ENCODE results near the gene REC8.

Gene REC8

DNA sequence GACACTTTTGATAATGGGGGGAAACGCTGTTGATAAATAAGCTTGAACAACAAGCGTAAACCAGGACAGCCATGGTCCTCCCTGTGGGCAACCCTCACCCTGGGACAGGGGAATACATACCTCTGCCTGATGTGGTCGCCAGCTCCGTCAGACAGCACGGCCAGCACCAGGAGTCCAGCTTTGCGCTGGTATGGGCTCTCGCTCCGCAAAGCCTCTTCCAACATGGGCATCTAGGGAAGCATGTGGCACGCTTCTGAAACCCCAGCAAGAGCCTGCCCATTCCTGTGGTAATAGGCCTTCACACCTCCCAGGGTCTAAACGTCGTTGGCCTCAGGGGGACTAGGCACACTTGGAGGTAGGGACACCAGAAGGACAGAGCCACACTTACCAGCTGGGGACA, 13.9 kb downstream of the REC8 start:
- no peak overlapping the region for H3K4me3 ChIP-seq (ENCODE audit: insufficient read depth in 1 of 2, low read depth in 1 of 2, low read length in 2 of 2)
- no peaks in the 10 kb centered on the region for H3K27me3 ChIP-seq (ENCODE audit: control insufficient read depth in 1 of 2, insufficient read depth in 1 of 2, low read length in 2 of 2)
- H2BK15ac ChIP-seq (ENCODE audit: low read depth, poor library complexity, severe bottlenecking), result no peak overlapping the region
- H2AFZ ChIP-seq (ENCODE audit: low read depth, low read length), result no peak overlapping the region
- H3K9ac ChIP-seq (ENCODE audit: low read length), result no peak overlapping the region
- H2AK5ac ChIP-seq (ENCODE audit: low read length, severe bottlenecking), result no peak overlapping the region
- H3K4ac ChIP-seq (ENCODE audit: low read depth in 1 of 2, low read length in 2 of 2), result no peak overlapping the region
- no peak overlapping the region for H2BK12ac ChIP-seq (ENCODE audit: low read length in 2 of 2)
- no peak overlapping the region for H3K23ac ChIP-seq (ENCODE audit: low read length in 2 of 2)
- H2BK120ac ChIP-seq (ENCODE audit: low read depth, low read length), result no peak overlapping the region
- no peak overlapping the region for H3K14ac ChIP-seq (ENCODE audit: low read length in 2 of 2)
- H3K18ac ChIP-seq (ENCODE audit: low read depth in 1 of 2, low read length in 2 of 2), result no peak overlapping the region
- no peak overlapping the region for H3K4me2 ChIP-seq (ENCODE audit: low read length, poor library complexity, severe bottlenecking)
- H2BK5ac ChIP-seq (ENCODE audit: low read depth, low read length, poor library complexity, severe bottlenecking), result no peak overlapping the region
- over 99% methylated on average over 11 of the region's 11 CpGs for WGBS
- H3K9me3 ChIP-seq (ENCODE audit: control insufficient read depth, low read length), result no peaks in the 10 kb centered on the region
- H4K91ac ChIP-seq (ENCODE audit: low read length), result no peak overlapping the region
- DNase-seq, result no peak
- no peak overlapping the region for H4K8ac ChIP-seq (ENCODE audit: low read length)
- peaks cover 75 to 78% of the 10 kb centered on the region in 2 experiments for H3K36me3 ChIP-seq (ENCODE audit: control insufficient read depth in 1 of 2, insufficient read depth in 2 of 2, low read depth in 1 of 2, low read length in 2 of 2)
- no peak overlapping the region for H3K27ac ChIP-seq (ENCODE audit: low read length, poor library complexity, severe bottlenecking)
- H3K79me1 ChIP-seq (replicated peaks; ENCODE audit: low read length, poor library complexity, severe bottlenecking), result peaks cover 36% of the 10 kb centered on the region
- H3K4me1 ChIP-seq (ENCODE audit: control insufficient read depth, insufficient read depth, low read depth, low read length), result peaks cover 9% of the 10 kb centered on the region

DNA sequence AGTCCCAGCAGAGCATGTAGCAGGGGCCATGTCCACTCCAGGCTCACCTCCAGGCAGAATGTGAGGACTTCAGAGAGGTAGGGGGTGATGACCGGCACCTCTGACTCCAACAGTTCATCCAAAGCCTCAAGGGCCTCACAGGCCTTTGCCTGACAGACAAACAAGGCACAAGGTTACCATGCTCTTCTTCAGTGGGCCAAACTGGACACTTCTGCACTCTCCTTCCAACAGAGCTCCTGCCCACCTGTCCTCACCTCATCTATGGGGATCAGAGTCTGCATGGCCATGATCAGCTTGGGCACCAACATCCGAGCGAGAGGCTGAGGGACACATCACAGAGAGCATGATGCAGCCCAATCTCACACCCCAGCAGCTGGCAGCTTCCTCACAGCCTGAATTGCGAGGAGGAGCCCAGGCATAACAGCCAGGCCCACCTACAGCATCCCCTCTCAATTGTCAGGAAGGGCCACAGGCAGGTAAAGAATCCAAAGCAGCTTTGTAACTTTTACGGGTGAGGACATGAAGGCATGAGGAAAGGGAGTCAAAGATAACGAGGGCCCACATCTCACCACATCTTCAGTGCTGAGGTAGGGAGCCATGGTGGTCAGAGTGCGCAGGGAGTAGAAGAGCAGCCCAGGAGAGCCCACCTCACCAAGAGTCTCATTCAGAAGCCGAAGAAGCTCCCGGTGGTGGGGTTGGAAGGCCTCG, 15.1 kb downstream of the REC8 start:
- Histone ChIP-seq H2BK120ac (ENCODE audit: low read depth, low read length) (no peak overlapping the region), H3K27me3 (ENCODE audit: control insufficient read depth in 1 of 2, insufficient read depth in 1 of 2, low read length in 2 of 2) (no peaks in the 10 kb centered on the region), H3K4ac (ENCODE audit: low read depth in 1 of 2, low read length in 2 of 2) (no peak overlapping the region), H3K36me3 (ENCODE audit: control insufficient read depth in 1 of 2, insufficient read depth in 2 of 2, low read depth in 1 of 2, low read length in 2 of 2) (peaks cover 67 to 75% of the 10 kb centered on the region in 2 experiments), H3K9me3 (ENCODE audit: control insufficient read depth, low read length) (no peaks in the 10 kb centered on the region), H2BK5ac (ENCODE audit: low read depth, low read length, poor library complexity, severe bottlenecking) (no peak overlapping the region), H3K14ac (ENCODE audit: low read length in 2 of 2) (no peak overlapping the region), H3K79me1 (replicated peaks; ENCODE audit: low read length, poor library complexity, severe bottlenecking) (peaks cover 36% of the 10 kb centered on the region), H4K91ac (ENCODE audit: low read length) (no peak overlapping the region), H3K23ac (ENCODE audit: low read length in 2 of 2) (no peak overlapping the region), H2BK15ac (ENCODE audit: low read depth, poor library complexity, severe bottlenecking) (no peak overlapping the region), H2BK12ac (ENCODE audit: low read length in 2 of 2) (no peak overlapping the region), H2AFZ (ENCODE audit: low read depth, low read length) (no peak overlapping the region), H2AK5ac (ENCODE audit: low read length, severe bottlenecking) (no peak overlapping the region), H3K9ac (ENCODE audit: low read length) (peak overlapping the region; percentile 94), H3K4me2 (ENCODE audit: low read length, poor library complexity, severe bottlenecking) (no peak overlapping the region), H3K27ac (ENCODE audit: low read length, poor library complexity, severe bottlenecking) (no peak overlapping the region), H3K18ac (ENCODE audit: low read depth in 1 of 2, low read length in 2 of 2) (no peak overlapping the region), H3K4me3 (ENCODE audit: insufficient read depth in 1 of 2, low read depth in 1 of 2, low read length in 2 of 2) (peak overlapping the region in 1 of 2 experiments; percentile 92), H4K8ac (ENCODE audit: low read length) (no peak overlapping the region), H3K4me1 (ENCODE audit: control insufficient read depth, insufficient read depth, low read depth, low read length) (peaks cover 7% of the 10 kb centered on the region)
- no peak for DNase-seq
- 100% methylated on average over 10 of the region's 10 CpGs for WGBS

DNA sequence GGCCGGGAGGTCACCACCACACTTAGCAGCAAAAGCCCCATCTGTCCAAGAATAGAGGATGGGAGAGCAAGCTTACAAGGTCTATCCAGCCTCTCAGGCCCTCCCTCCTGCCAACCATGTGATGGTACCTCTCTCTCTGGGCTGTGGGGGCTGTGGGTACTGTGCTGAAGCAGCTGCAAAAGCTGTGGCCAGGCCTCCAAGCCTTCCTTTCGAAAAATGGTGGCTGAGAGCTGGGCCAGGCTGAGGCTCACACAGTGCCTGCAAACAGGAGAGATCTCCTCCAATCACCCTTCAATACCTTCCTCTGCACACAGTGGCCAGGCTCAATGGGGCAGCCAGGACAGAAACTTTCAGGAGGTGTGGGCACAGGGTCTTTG, 15.6 kb downstream of the REC8 start:
- Histone ChIP-seq H3K27ac (ENCODE audit: low read length, poor library complexity, severe bottlenecking) (no peak overlapping the region), H2AK5ac (ENCODE audit: low read length, severe bottlenecking) (no peak overlapping the region), H2BK120ac (ENCODE audit: low read depth, low read length) (no peak overlapping the region), H3K4me2 (ENCODE audit: low read length, poor library complexity, severe bottlenecking) (peak overlapping the region; percentile 1), H2BK12ac (ENCODE audit: low read length in 2 of 2) (no peak overlapping the region), H3K79me1 (replicated peaks; ENCODE audit: low read length, poor library complexity, severe bottlenecking) (peaks cover 38% of the 10 kb centered on the region), H3K4ac (ENCODE audit: low read depth in 1 of 2, low read length in 2 of 2) (no peak overlapping the region), H3K36me3 (ENCODE audit: control insufficient read depth in 1 of 2, insufficient read depth in 2 of 2, low read depth in 1 of 2, low read length in 2 of 2) (peaks cover 67 to 75% of the 10 kb centered on the region in 2 experiments), H3K14ac (ENCODE audit: low read length in 2 of 2) (no peak overlapping the region), H4K8ac (ENCODE audit: low read length) (no peak overlapping the region), H3K9ac (ENCODE audit: low read length) (peak overlapping the region; percentile 94), H4K91ac (ENCODE audit: low read length) (no peak overlapping the region), H3K18ac (ENCODE audit: low read depth in 1 of 2, low read length in 2 of 2) (no peak overlapping the region), H3K4me1 (ENCODE audit: control insufficient read depth, insufficient read depth, low read depth, low read length) (peaks cover 7% of the 10 kb centered on the region), H2AFZ (ENCODE audit: low read depth, low read length) (no peak overlapping the region), H3K23ac (ENCODE audit: low read length in 2 of 2) (no peak overlapping the region), H2BK5ac (ENCODE audit: low read depth, low read length, poor library complexity, severe bottlenecking) (no peak overlapping the region), H3K9me3 (ENCODE audit: control insufficient read depth, low read length) (no peaks in the 10 kb centered on the region), H3K27me3 (ENCODE audit: control insufficient read depth in 1 of 2, insufficient read depth in 1 of 2, low read length in 2 of 2) (no peaks in the 10 kb centered on the region), H2BK15ac (ENCODE audit: low read depth, poor library complexity, severe bottlenecking) (no peak overlapping the region), H3K4me3 (ENCODE audit: insufficient read depth in 1 of 2, low read depth in 1 of 2, low read length in 2 of 2) (peak overlapping the region in 1 of 2 experiments; percentile 92)
- WGBS, result 100% methylated on average over 2 of the region's 2 CpGs
- DNase-seq, result no peak

DNA sequence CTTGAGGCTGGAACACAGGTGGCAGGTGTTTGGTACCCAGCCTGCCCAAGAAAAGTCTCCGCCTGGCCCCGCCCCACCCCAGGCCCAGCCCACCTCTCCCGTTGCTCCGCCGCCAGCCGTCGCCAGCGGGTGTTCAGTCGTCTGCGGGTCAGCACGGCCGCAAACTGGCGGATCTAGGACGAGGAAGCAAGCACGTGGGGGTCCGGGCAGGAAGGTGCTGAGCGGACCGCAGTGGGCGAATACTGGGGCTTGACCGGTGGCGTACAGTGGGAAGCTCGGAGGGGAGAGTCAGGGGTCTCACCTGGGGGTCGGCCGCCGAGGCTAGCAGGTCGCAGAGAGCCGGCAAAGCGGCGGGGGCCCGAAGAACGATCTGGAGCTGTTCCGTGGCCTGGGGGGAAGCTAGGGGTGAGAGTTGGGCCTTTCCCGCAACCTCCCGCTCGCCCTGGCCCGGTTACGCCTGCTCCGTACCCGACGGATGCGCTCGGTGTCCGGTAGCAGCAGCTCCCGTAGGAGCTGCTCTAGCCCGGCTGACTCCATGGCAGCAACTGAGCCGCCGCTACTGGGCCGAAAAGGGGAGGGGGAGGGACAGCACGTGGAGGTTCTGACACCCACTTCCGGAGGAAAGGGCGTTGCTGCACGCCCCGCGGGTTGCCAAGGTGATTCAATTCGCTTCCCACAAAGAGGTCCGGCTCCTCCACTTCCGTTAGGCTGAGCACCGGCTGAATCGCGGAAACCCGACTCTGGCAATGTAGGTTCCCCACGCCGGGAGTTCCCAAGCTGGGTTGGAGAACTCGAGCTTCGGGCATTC, 16.6 kb downstream of the REC8 start, which contains the start of gene IPO4:
Gene IPO4, minus strand, starts transcription at position 566 of the 808 bp plus-strand sequence. Its CDS starts 29 bp downstream, at position 537.
- Histone ChIP-seq H3K27ac (ENCODE audit: low read length, poor library complexity, severe bottlenecking) (peak within 1 kb of the TSS; percentile 75), H2BK12ac (ENCODE audit: low read length in 2 of 2) (no peak within 1 kb of the TSS), H2BK15ac (ENCODE audit: low read depth, poor library complexity, severe bottlenecking) (peak within 1 kb of the TSS; percentile 19), H3K27me3 (ENCODE audit: control insufficient read depth in 1 of 2, insufficient read depth in 1 of 2, low read length in 2 of 2) (no peaks in the 10 kb centered on the region), H4K91ac (ENCODE audit: low read length) (peak within 1 kb of the TSS; percentile 46), H4K8ac (ENCODE audit: low read length) (peak within 1 kb of the TSS; percentile 15), H3K9ac (ENCODE audit: low read length) (peak within 1 kb of the TSS; percentile 94), H2BK5ac (ENCODE audit: low read depth, low read length, poor library complexity, severe bottlenecking) (no peak within 1 kb of the TSS), H2AK5ac (ENCODE audit: low read length, severe bottlenecking) (no peak within 1 kb of the TSS), H2BK120ac (ENCODE audit: low read depth, low read length) (no peak within 1 kb of the TSS), H3K4me2 (ENCODE audit: low read length, poor library complexity, severe bottlenecking) (peak within 1 kb of the TSS; percentile 93), H3K4ac (ENCODE audit: low read depth in 1 of 2, low read length in 2 of 2) (peak within 1 kb of the TSS; percentile 37 to 89), H2AFZ (ENCODE audit: low read depth, low read length) (peak within 1 kb of the TSS; percentile 60), H3K79me1 (replicated peaks; ENCODE audit: low read length, poor library complexity, severe bottlenecking) (peaks cover 41% of the 10 kb centered on the region), H3K9me3 (ENCODE audit: control insufficient read depth, low read length) (no peaks in the 10 kb centered on the region), H3K14ac (ENCODE audit: low read length in 2 of 2) (peak within 1 kb of the TSS in 1 of 2 experiments; percentile 79), H3K4me3 (ENCODE audit: insufficient read depth in 1 of 2, low read depth in 1 of 2, low read length in 2 of 2) (peak within 1 kb of the TSS; percentile 80 to 92), H3K23ac (ENCODE audit: low read length in 2 of 2) (no peak within 1 kb of the TSS), H3K18ac (ENCODE audit: low read depth in 1 of 2, low read length in 2 of 2) (peak within 1 kb of the TSS; percentile 70 to 89), H3K36me3 (ENCODE audit: control insufficient read depth in 1 of 2, insufficient read depth in 2 of 2, low read depth in 1 of 2, low read length in 2 of 2) (peaks cover 65 to 73% of the 10 kb centered on the region in 2 experiments), H3K4me1 (ENCODE audit: control insufficient read depth, insufficient read depth, low read depth, low read length) (peaks cover 7% of the 10 kb centered on the region)
- peak; percentile 98 for DNase-seq
- whole genome bisulfite sequencing, result under 1% methylated on average over 44 of the region's 65 CpGs

Measured in mesenchymal stem cell (in vitro differentiated cells and primary cell).